Caco-2 (cell line): ENCODE measurements around the gene TMEM201. TPM values are rescaled to one million over a fixed set of nuclear protein-coding genes. Genes with fewer than 3 reads are reported as not detected.
A peak's percentile ranks its signal among the peaks of the same experiment; 100 is the strongest.

Experiments used
- BruUV-seq: library from RNA; stranded (reverse); fragments of 400-500 nt; replicated peaks from 2 replicates; lab custom pipeline; 2021; lab: Mats Ljungman, UMichigan
- CTCF ChIA-PET: fragments of 300-600 bp; sonication (Branson Sonifier 250); formaldehyde crosslinking; loops from one replicate; lab custom pipeline; 2022; ENCODE audit warnings: antibody characterized with exemption; lab: Charles Lee
- POLR2A ChIA-PET: fragments of 300-600 bp; sonication (Branson Sonifier 250); formaldehyde crosslinking; loops from one replicate; lab custom pipeline; 2022; ENCODE audit warnings: antibody characterized with exemption; lab: Charles Lee
- DNase-seq, 2 experiments: peaks; one replicate each; pipeline versions ENCODE4 v3.0.0 to v3.0.0-alpha.2; 2020 to 2022
- H3K27me3 ChIP-seq: replicated peaks from 2 replicates; pipeline ENCODE4 v1.6.0; 2011; ENCODE audit warnings: low read length; ENCODE audit not compliant: control insufficient read depth, insufficient read depth
- H3K36me3 ChIP-seq: 2 replicates; pipeline ENCODE4 v1.5.1; 2011; ENCODE audit warnings: low read length; ENCODE audit not compliant: control insufficient read depth, insufficient read depth
- H3K4me1 ChIP-seq: fragments of 250-450 bp; sonication (Bioruptor Pico); 2 replicates; pipeline ENCODE4 v1.5.1; 2020; ENCODE audit warnings: mild to moderate bottlenecking
- H3K4me3 ChIP-seq: 2 replicates; pipeline ENCODE4 v1.5.1; 2011; ENCODE audit warnings: low read depth, mild to moderate bottlenecking, control low read depth, low read length
- H3K9me3 ChIP-seq: fragments of 250-450 bp; sonication (Bioruptor Pico); 2 replicates; pipeline ENCODE4 v1.5.1; 2020; ENCODE audit warnings: mild to moderate bottlenecking, moderate library complexity
- H3K27ac Mint-ChIP-seq: one replicate; pipeline ENCODE4 v1.8.0; 2022; ENCODE audit warnings: mixed read lengths; ENCODE audit not compliant: unreplicated experiment
- H3K27me3 Mint-ChIP-seq: one replicate; pipeline ENCODE4 v1.8.0; 2022; ENCODE audit warnings: mixed read lengths; ENCODE audit not compliant: insufficient read depth, unreplicated experiment
- H3K36me3 Mint-ChIP-seq: one replicate; pipeline ENCODE4 v1.8.0; 2022; ENCODE audit warnings: mild to moderate bottlenecking, mixed read lengths; ENCODE audit not compliant: insufficient read depth, unreplicated experiment
- H3K4me1 Mint-ChIP-seq: one replicate; pipeline ENCODE4 v1.8.0; 2022; ENCODE audit warnings: low read depth, mixed read lengths; ENCODE audit not compliant: unreplicated experiment
- H3K4me3 Mint-ChIP-seq: one replicate; pipeline ENCODE4 v1.8.0; 2022; ENCODE audit warnings: mild to moderate bottlenecking, moderate library complexity, mixed read lengths; ENCODE audit not compliant: unreplicated experiment
- H3K9me3 Mint-ChIP-seq: one replicate; pipeline ENCODE4 v1.8.0; 2022; ENCODE audit warnings: mixed read lengths; ENCODE audit not compliant: unreplicated experiment
- CTCF ChIP-seq, 2 experiments: fragments of 200-600 bp in 1 of 2; IDR thresholded peaks; 1 replicate in 1 of 2; 2 replicates in 1 of 2; pipeline versions ENCODE4 v1.5.1 to v1.8.0; 2011 to 2022; ENCODE audit warnings: antibody characterized with exemption in 1 of 2, control low read depth in 1 of 2, inconsistent platforms in 1 of 2, low read depth in 1 of 2, low read length in 1 of 2, mild to moderate bottlenecking in 1 of 2, moderate library complexity in 1 of 2; ENCODE audit not compliant: insufficient read depth in 1 of 2, severe bottlenecking in 1 of 2, unreplicated experiment in 1 of 2
- intact Hi-C: fragments of 100-400 bp; cut with micrococcal nuclease; formaldehyde crosslinking; loops from one replicate; pipeline ENCODE4 v1.10.0; 2022; ENCODE audit not compliant: unreplicated experiment
- total RNA-seq: library from RNA; stranded (reverse); gene quantifications from 2 replicates; pipeline ENCODE4 v1.2.3, GENCODE V29; 2022

Gene TMEM201
- total RNA-seq, 1 experiment from 2014 or later: 27.2 TPM

- Histone ChIP-seq H3K9me3 (no peaks in the 10 kb centered on the region), H3K27me3 (0 out of 2 replicates have a peak, but pooled peaks cover 2% of the 10 kb centered on the region), H3K4me3 (no peak overlapping the region; the same call in 1 of the 2 replicates), H3K36me3 (no peaks in the 10 kb centered on the region), H3K4me1 (0 out of 2 replicates have a peak, but pooled peaks cover 7% of the 10 kb centered on the region)
- no peak for TF ChIP-seq CTCF (IDR thresholded peaks at IDR 0.05; ENCODE audit: insufficient read depth in 1 of 2, low read depth in 1 of 2, low read length in 1 of 2, severe bottlenecking in 1 of 2, unreplicated experiment in 1 of 2)
- Mint-ChIP-seq H3K4me1 (no peaks in the 10 kb centered on the region), H3K9me3 (no peaks in the 10 kb centered on the region), H3K4me3 (peak overlapping the region; percentile 65), H3K27ac (no peak overlapping the region), H3K27me3 (peaks cover 12% of the 10 kb centered on the region), H3K36me3 (no peaks in the 10 kb centered on the region)
- intact Hi-C loops: no loop called here
- no TSS peak for BruUV-seq
- DNase-seq: no peak
- POLR2A ChIA-PET: no interaction called here
- CTCF ChIA-PET: no interaction called here
Measured at GRCh38 chr1:9651220-9651564, 62.5 kb downstream of the TMEM201 start.

- H3K4me1 Mint-ChIP-seq: no peaks in the 10 kb centered on the region
- Histone ChIP-seq H3K4me1 (0 out of 2 replicates have a peak, but pooled peaks cover 7% of the 10 kb centered on the region), H3K4me3 (peak within 1 kb of the TSS; percentile 18), H3K27me3 (0 out of 2 replicates have a peak, but pooled peaks cover 2% of the 10 kb centered on the region), H3K36me3 (no peaks in the 10 kb centered on the region), H3K9me3 (no peaks in the 10 kb centered on the region)
- H3K27me3 Mint-ChIP-seq: peaks cover 12% of the 10 kb centered on the region
- ChIA-PET POLR2A (no interaction called here), CTCF (interaction anchor here (0.7 kb wide), 1 partner anchor 843 kb away, joined by 3 read pairs; no protein-coding TSS in a partner anchor)
- H3K36me3 Mint-ChIP-seq: no peaks in the 10 kb centered on the region
- no peaks in the 10 kb centered on the region for H3K9me3 Mint-ChIP-seq
- H3K4me3 Mint-ChIP-seq: peak within 1 kb of the TSS; percentile 65
- peak in 1 of 2 experiments; percentile 23 for DNase-seq
- intact Hi-C loops: no loop called here
- H3K27ac Mint-ChIP-seq: no peak within 1 kb of the TSS
- no peak for TF ChIP-seq CTCF (IDR thresholded peaks at IDR 0.05; ENCODE audit: insufficient read depth in 1 of 2, low read depth in 1 of 2, low read length in 1 of 2, severe bottlenecking in 1 of 2, unreplicated experiment in 1 of 2)
- BruUV-seq: no TSS peak
Measured at GRCh38 chr1:9651565-9652378, 63.1 kb downstream of the TMEM201 start, which contains the start of gene PIK3CD. Gene PIK3CD, plus strand, starts transcription at chr1:9651731. Its CDS starts 58,725 bp downstream, at chr1:9710456.

GRCh38 chr1:9652379-9653209 lies 63.9 kb downstream of the TMEM201 start:
- peak overlapping the region; percentile 18; the same call in 1 of the 2 replicates for H3K4me3 ChIP-seq
- BruUV-seq: no TSS peak
- no peaks in the 10 kb centered on the region for H3K36me3 Mint-ChIP-seq
- ChIA-PET CTCF (interaction anchor here (0.7 kb wide), 3 partner anchors 22 to 842 kb away, joined by 3 to 11 read pairs (median 3); no protein-coding TSS in a partner anchor), POLR2A (no interaction called here)
- H3K4me1 ChIP-seq: 0 out of 2 replicates have a peak, but pooled peaks cover 7% of the 10 kb centered on the region
- H3K4me1 Mint-ChIP-seq: no peaks in the 10 kb centered on the region
- H3K27ac Mint-ChIP-seq: no peak overlapping the region
- no peaks in the 10 kb centered on the region for H3K9me3 ChIP-seq
- 0 out of 2 replicates have a peak, but pooled peaks cover 2% of the 10 kb centered on the region for H3K27me3 ChIP-seq
- no peak overlapping the region for H3K4me3 Mint-ChIP-seq
- no peaks in the 10 kb centered on the region for H3K36me3 ChIP-seq
- H3K9me3 Mint-ChIP-seq: no peaks in the 10 kb centered on the region
- intact Hi-C loops: no loop called here
- DNase-seq: no peak
- peaks cover 12% of the 10 kb centered on the region for H3K27me3 Mint-ChIP-seq
- TF ChIP-seq CTCF (IDR thresholded peaks at IDR 0.05; ENCODE audit: insufficient read depth in 1 of 2, low read depth in 1 of 2, low read length in 1 of 2, severe bottlenecking in 1 of 2, unreplicated experiment in 1 of 2): no peak
